ENCODE results near the gene IL18RAP.

The IL18RAP gene

GRCh38 chr2:102478686-102479470 lies 55.9 kb downstream of the IL18RAP start:
- H3K4me3 ChIP-seq (ENCODE audit: low read length), result no peak overlapping the region
- no peak overlapping the region for H3K27ac ChIP-seq (ENCODE audit: low read depth, low read length)
- no peaks in the 10 kb centered on the region for H3K36me3 ChIP-seq (ENCODE audit: control insufficient read depth, insufficient read depth, low read length)
- no peaks in the 10 kb centered on the region for H3K4me1 ChIP-seq (ENCODE audit: control insufficient read depth, insufficient read depth, low read length)
- H3K27me3 ChIP-seq (ENCODE audit: control insufficient read depth, insufficient read depth, low read length), result no peaks in the 10 kb centered on the region
- H3K9ac ChIP-seq (ENCODE audit: low read length), result no peak overlapping the region

DNA sequence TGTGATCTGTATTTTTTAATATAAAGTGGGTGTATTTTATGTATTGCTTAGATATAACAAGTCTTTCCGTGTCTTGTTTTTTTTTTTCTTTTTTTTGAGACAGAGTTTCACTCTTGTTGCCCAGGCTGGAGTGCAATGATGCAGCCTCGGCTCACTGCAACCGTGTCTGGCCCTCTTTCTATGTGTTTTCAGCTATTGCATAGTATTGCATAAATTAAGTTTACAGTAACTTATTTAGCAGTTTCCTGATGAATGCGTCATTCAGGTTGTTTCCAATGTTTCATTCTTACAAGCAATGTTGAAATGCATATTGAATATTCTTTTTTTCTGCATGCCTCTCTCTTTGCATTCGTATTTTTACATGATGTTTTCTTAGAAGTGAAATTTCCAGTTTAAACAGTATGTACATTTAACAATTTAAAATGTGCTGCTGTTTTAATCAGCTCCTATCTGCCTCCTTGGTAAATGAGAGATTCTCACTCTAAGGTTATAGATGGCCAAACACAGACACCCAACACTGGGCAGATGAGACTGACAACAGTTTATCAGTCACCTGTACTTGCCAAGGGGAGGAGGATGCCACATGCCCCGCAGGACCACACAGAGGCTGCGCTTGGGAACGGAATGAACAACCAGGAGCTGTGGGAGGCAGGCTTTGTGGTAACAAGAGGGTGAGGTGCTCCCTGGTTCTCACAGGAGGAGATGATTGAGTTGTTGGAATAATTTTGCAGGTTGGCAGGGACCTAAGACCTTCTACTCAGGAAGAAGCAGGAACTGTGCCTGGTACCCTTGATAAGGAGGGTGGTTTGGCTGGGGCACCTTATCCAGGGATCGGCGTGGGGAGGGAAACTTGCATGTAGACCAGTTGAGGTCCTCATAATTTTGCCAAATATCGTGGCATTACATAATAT lies 57.6 kb downstream of the IL18RAP start:
- Histone ChIP-seq H3K9ac (ENCODE audit: low read length) (no peak overlapping the region), H3K4me1 (ENCODE audit: control insufficient read depth, insufficient read depth, low read length) (no peaks in the 10 kb centered on the region), H3K36me3 (ENCODE audit: control insufficient read depth, insufficient read depth, low read length) (no peaks in the 10 kb centered on the region), H3K4me3 (ENCODE audit: low read length) (no peak overlapping the region), H3K27ac (ENCODE audit: low read depth, low read length) (no peak overlapping the region), H3K27me3 (ENCODE audit: control insufficient read depth, insufficient read depth, low read length) (no peaks in the 10 kb centered on the region)

DNA sequence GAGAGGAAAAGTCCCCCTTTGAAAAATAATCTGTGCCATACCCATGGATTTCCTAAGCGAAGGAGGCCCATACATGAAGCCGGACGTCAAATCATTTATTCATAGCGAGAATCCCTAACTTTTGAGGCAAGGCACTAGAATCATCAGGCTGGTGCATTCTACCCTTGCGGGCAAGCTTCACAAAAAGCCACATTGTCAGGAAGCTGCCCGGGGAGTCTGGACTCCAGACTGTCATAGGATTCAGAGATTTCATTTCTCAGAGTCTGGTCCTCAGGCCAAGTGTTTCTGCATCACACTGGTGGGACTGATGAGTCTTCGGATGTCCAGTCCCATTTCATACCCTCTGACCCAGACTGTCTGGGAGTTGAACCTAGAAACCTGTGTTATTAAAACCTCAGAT lies 59.0 kb downstream of the IL18RAP start:
- H3K27me3 ChIP-seq (ENCODE audit: control insufficient read depth, insufficient read depth, low read length), result no peaks in the 10 kb centered on the region
- no peak overlapping the region for H3K4me3 ChIP-seq (ENCODE audit: low read length)
- no peaks in the 10 kb centered on the region for H3K4me1 ChIP-seq (ENCODE audit: control insufficient read depth, insufficient read depth, low read length)
- no peaks in the 10 kb centered on the region for H3K36me3 ChIP-seq (ENCODE audit: control insufficient read depth, insufficient read depth, low read length)
- no peak overlapping the region for H3K9ac ChIP-seq (ENCODE audit: low read length)
- no peak overlapping the region for H3K27ac ChIP-seq (ENCODE audit: low read depth, low read length)

DNA sequence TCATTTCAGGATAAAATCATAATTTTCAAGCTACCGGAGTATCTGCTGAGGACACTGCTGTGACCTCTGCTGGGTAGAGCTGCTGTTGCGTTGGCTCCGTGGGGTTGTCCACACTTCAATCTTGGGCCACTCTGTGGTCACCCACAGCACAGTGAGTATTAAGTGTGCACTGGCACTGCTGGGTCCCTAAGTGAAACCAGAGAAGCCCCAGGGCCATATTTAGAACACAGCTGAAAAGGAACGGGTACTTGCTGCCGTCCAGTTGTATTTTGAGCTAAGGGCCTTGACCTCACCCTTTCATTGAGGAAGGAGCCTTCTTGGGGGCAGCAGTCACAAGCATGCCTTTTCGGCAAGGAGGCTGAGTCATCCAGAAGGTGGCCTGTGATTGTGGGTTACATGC lies 60.1 kb downstream of the IL18RAP start:
- no peaks in the 10 kb centered on the region for H3K4me1 ChIP-seq (ENCODE audit: control insufficient read depth, insufficient read depth, low read length)
- no peak overlapping the region for H3K9ac ChIP-seq (ENCODE audit: low read length)
- H3K27me3 ChIP-seq (ENCODE audit: control insufficient read depth, insufficient read depth, low read length), result no peaks in the 10 kb centered on the region
- no peak overlapping the region for H3K27ac ChIP-seq (ENCODE audit: low read depth, low read length)
- H3K4me3 ChIP-seq (ENCODE audit: low read length), result no peak overlapping the region
- no peaks in the 10 kb centered on the region for H3K36me3 ChIP-seq (ENCODE audit: control insufficient read depth, insufficient read depth, low read length)

DNA sequence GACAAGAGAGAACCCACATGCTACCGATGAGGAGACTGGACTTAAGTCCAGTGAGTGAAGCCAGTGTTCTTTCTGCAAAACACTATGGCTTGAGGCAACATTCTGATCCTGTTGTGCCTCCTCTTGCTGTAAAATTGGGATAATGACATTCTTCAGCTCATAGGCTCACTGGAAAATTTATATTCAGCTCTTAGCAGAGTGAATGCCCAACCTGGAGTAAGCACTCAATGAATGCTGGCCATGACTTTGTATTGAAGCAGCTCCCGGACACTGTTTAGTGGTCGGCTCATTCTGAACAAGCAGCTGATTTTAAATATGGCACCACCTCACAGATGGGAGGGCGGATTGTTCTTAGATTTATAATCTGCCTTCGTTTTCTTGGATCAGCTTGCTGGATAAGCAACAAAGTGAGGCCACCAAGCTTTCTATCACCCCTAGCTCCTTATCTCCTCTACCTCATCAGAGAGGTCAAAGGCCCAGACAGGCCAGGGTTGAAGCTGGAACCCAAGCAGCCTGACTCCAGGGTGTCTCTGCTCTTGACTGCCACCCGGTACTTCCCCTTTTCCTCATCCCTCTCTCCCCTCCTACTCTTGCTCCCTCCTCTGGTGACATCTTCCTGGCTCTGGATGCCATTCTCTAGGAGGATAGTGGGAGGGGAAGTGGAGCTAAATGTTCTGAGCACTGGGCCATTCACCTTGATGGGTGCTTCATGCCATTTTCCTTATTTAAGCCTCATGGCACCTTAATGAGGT lies 61.5 kb downstream of the IL18RAP start:
- no peaks in the 10 kb centered on the region for H3K27me3 ChIP-seq (ENCODE audit: control insufficient read depth, insufficient read depth, low read length)
- H3K27ac ChIP-seq (ENCODE audit: low read depth, low read length), result no peak overlapping the region
- H3K36me3 ChIP-seq (ENCODE audit: control insufficient read depth, insufficient read depth, low read length), result no peaks in the 10 kb centered on the region
- H3K4me3 ChIP-seq (ENCODE audit: low read length), result no peak overlapping the region
- H3K4me1 ChIP-seq (ENCODE audit: control insufficient read depth, insufficient read depth, low read length), result no peaks in the 10 kb centered on the region
- no peak overlapping the region for H3K9ac ChIP-seq (ENCODE audit: low read length)

DNA sequence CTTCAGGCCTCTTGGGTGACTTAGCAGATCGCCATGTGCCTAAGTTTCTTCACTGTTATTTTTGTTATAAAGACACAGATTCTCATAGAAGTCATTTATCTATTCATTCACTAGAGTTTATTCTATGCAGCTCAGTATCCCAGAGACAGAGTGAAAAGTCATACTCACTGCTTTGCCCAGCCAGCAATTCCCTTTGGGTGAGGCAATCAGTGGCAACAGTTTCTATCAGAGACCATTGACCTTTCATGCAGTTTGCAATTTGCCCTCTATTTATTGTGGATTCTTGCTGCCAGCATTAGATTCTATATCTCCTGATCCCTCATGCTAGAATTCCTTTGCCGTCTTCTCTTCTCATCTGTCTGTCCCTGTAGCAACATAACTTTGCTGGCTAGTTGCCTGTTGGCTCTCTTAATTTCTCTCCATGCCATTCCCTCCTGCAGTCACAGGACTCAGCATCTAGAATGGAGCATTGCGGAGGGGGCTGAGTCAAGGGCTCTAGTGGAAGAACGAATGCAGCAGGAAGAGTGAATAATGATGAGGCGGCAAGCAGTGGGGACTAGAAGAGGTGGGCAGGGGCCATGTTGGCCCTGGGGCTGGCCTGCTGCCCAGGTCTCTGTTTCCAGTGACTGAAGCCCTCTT lies 62.3 kb downstream of the IL18RAP start:
- no peaks in the 10 kb centered on the region for H3K4me1 ChIP-seq (ENCODE audit: control insufficient read depth, insufficient read depth, low read length)
- H3K27ac ChIP-seq (ENCODE audit: low read depth, low read length), result no peak overlapping the region
- H3K9ac ChIP-seq (ENCODE audit: low read length), result no peak overlapping the region
- no peaks in the 10 kb centered on the region for H3K27me3 ChIP-seq (ENCODE audit: control insufficient read depth, insufficient read depth, low read length)
- H3K36me3 ChIP-seq (ENCODE audit: control insufficient read depth, insufficient read depth, low read length), result no peaks in the 10 kb centered on the region
- H3K4me3 ChIP-seq (ENCODE audit: low read length), result no peak overlapping the region

GRCh38 chr2:102486941-102487702 lies 64.2 kb downstream of the IL18RAP start:
- H3K4me1 ChIP-seq (ENCODE audit: control insufficient read depth, insufficient read depth, low read length), result no peaks in the 10 kb centered on the region
- H3K27me3 ChIP-seq (ENCODE audit: control insufficient read depth, insufficient read depth, low read length), result no peaks in the 10 kb centered on the region
- no peak overlapping the region for H3K4me3 ChIP-seq (ENCODE audit: low read length)
- H3K27ac ChIP-seq (ENCODE audit: low read depth, low read length), result no peak overlapping the region
- H3K36me3 ChIP-seq (ENCODE audit: control insufficient read depth, insufficient read depth, low read length), result no peaks in the 10 kb centered on the region
- no peak overlapping the region for H3K9ac ChIP-seq (ENCODE audit: low read length)

- Histone ChIP-seq H3K4me3 (ENCODE audit: low read length) (no peak overlapping the region), H3K27ac (ENCODE audit: low read depth, low read length) (no peak overlapping the region), H3K36me3 (ENCODE audit: control insufficient read depth, insufficient read depth, low read length) (no peaks in the 10 kb centered on the region), H3K9ac (ENCODE audit: low read length) (no peak overlapping the region), H3K4me1 (ENCODE audit: control insufficient read depth, insufficient read depth, low read length) (no peaks in the 10 kb centered on the region), H3K27me3 (ENCODE audit: control insufficient read depth, insufficient read depth, low read length) (no peaks in the 10 kb centered on the region)
Measured at GRCh38 chr2:102487761-102488462, 65.0 kb downstream of the IL18RAP start.

DNA sequence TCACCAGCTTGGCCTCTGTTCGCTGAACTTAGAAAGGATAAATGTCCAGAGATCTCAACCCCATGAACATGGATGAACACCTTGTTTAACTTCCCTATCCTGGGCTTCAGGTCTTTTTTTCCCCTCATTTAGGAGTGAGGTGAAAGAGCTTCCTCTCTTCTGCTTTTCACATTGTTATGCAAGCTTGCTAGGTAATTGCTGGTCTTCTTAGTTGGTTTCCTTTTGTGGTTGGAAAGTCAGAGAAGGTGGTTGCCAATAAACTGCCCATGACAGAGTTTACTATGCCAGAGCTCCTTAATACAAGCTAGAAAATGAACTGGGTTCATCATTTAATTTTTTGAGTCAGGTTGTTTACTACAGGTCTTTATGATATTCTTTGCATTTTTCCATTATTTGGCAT lies 66.7 kb downstream of the IL18RAP start:
- no peak overlapping the region for H3K9ac ChIP-seq (ENCODE audit: low read length)
- H3K36me3 ChIP-seq (ENCODE audit: control insufficient read depth, insufficient read depth, low read length), result no peaks in the 10 kb centered on the region
- H3K27me3 ChIP-seq (ENCODE audit: control insufficient read depth, insufficient read depth, low read length), result no peaks in the 10 kb centered on the region
- no peak overlapping the region for H3K27ac ChIP-seq (ENCODE audit: low read depth, low read length)
- no peaks in the 10 kb centered on the region for H3K4me1 ChIP-seq (ENCODE audit: control insufficient read depth, insufficient read depth, low read length)
- H3K4me3 ChIP-seq (ENCODE audit: low read length), result no peak overlapping the region

GRCh38 chr2:102492006-102492405 lies 69.0 kb downstream of the IL18RAP start:
- H3K36me3 ChIP-seq (ENCODE audit: control insufficient read depth, insufficient read depth, low read length), result no peaks in the 10 kb centered on the region
- no peak overlapping the region for H3K9ac ChIP-seq (ENCODE audit: low read length)
- H3K27me3 ChIP-seq (ENCODE audit: control insufficient read depth, insufficient read depth, low read length), result no peaks in the 10 kb centered on the region
- H3K4me1 ChIP-seq (ENCODE audit: control insufficient read depth, insufficient read depth, low read length), result no peaks in the 10 kb centered on the region
- H3K27ac ChIP-seq (ENCODE audit: low read depth, low read length), result no peak overlapping the region
- no peak overlapping the region for H3K4me3 ChIP-seq (ENCODE audit: low read length)

DNA sequence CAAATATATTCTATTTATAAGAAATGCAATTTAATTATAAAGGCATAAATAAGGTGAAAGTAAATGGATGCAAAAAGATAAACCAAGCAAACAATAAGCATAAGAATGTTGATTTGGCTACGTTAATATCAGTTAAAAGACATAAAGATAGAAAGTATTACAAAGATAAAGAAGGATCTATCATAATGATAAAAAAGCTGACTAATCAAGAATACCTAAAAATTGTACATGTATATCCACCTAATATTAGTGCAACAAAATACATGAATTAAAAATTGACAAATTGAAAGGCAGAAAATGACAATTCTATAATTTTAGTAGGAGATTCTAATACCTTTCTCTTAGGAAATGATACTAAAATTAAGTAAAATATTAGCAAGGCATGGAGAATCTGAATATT lies 71.6 kb downstream of the IL18RAP start:
- no peak overlapping the region for H3K27ac ChIP-seq (ENCODE audit: low read depth, low read length)
- no peak overlapping the region for H3K4me3 ChIP-seq (ENCODE audit: low read length)
- no peaks in the 10 kb centered on the region for H3K4me1 ChIP-seq (ENCODE audit: control insufficient read depth, insufficient read depth, low read length)
- no peak overlapping the region for H3K9ac ChIP-seq (ENCODE audit: low read length)
- no peaks in the 10 kb centered on the region for H3K36me3 ChIP-seq (ENCODE audit: control insufficient read depth, insufficient read depth, low read length)
- no peaks in the 10 kb centered on the region for H3K27me3 ChIP-seq (ENCODE audit: control insufficient read depth, insufficient read depth, low read length)

All from rectal smooth muscle tissue (tissue), 1 donor.